ENCODE data around the gene NFATC3. TPM values are rescaled to one million over a fixed set of nuclear protein-coding genes. Genes with fewer than 3 reads are reported as not detected.

NFATC3 gene
- total and polyA plus RNA-seq, 7 donors = 4.8 to 52.2 (median 42.8) TPM

DNA sequence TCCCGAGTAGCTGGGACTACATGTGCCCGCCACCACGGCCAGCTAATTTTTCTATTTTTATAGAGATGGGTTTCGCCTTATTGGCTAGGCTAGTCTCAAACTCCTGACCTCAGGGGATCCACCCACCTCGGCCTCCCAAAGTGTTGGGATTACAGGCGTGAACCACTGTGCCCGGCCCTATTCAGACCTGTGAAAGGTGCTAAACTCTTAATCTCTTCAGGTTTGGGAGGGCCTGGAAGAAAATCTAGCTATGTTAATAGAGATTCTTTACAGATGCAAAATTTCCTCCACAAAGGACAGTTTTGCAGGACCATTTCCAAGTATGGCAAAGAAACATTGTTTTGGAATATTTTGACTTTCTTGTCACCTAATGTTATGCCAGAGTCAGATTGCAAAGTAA lies 156.9 kb downstream of the NFATC3 start:
- Histone ChIP-seq H3K27ac (no peak overlapping the region), H3K9me3 (no peaks in the 10 kb centered on the region), H3K4me3 (no peak overlapping the region), H3K4me1 (peaks cover 0 to 46% (median 39%) of the 10 kb centered on the region in 4 donors), H3K27me3 (no peaks in the 10 kb centered on the region), H3K36me3 (no peaks in the 10 kb centered on the region)
- no peak for DNase-seq
- 89 to 91% methylated on average over 7 of the region's 7 CpGs for WGBS, 2 donors
- intact Hi-C loops (cut with DNase I) = no loop called here
- TF ChIP-seq, protein P1, sequence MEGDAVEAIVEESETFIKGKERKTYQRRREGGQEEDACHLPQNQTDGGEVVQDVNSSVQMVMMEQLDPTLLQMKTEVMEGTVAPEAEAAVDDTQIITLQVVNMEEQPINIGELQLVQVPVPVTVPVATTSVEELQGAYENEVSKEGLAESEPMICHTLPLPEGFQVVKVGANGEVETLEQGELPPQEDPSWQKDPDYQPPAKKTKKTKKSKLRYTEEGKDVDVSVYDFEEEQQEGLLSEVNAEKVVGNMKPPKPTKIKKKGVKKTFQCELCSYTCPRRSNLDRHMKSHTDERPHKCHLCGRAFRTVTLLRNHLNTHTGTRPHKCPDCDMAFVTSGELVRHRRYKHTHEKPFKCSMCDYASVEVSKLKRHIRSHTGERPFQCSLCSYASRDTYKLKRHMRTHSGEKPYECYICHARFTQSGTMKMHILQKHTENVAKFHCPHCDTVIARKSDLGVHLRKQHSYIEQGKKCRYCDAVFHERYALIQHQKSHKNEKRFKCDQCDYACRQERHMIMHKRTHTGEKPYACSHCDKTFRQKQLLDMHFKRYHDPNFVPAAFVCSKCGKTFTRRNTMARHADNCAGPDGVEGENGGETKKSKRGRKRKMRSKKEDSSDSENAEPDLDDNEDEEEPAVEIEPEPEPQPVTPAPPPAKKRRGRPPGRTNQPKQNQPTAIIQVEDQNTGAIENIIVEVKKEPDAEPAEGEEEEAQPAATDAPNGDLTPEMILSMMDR (IDR thresholded peaks at IDR 0.05) = no peak
- TF ChIP-seq POLR2A (IDR thresholded peaks at IDR 0.05) = no peak
- no peak for TF ChIP-seq POLR2AphosphoS5 (IDR thresholded peaks at IDR 0.05)
- no peak for TF ChIP-seq EP300 (IDR thresholded peaks at IDR 0.05)

DNA sequence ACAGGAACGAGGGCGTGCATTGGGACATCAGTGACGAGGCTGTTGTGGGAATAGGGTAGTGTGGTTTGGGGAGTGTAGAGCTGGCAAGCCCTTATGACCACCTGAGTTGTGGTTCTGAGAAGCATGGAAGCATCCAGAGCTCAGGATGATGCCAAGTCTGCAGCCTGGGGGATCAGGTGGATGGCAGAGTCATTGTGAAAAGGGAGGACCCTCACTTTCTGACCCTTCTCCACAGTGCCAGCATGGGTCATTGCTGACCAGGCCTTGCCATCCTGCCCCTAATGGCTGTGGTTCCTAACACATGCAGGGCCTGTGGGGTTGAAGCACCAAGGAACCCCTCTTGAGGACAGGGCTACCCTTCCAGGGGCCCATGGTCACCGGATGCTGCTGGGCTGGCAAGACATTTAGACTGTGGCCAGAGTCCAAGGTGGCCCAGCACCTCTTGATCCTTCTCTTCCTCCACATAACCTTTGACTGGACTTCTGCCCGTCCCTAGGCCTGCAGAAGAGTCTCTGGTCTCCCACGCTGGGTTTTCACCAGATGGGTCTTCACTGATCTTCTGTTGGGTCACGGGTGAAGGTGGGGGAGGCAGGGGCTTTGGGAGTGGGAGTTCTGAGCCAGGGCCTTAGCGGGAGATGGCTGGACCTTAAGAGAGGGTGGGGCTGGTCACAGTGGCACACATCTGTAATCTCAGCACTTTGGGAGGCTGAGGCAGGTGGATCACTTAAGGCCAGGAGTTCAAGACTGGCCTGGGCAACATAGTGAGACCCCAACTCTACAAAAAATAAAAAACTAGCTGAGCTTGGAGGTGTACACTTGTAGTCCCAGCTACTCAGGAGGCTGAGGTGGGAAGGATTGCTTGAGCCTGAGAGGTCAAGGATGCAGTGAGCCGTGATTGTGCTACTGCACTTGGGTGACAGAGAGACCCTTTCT lies 158.0 kb downstream of the NFATC3 start:
- TF ChIP-seq, protein P1 (IDR thresholded peaks at IDR 0.05) = no peak
- no peak for TF ChIP-seq EP300 (IDR thresholded peaks at IDR 0.05)
- TF ChIP-seq POLR2AphosphoS5 (IDR thresholded peaks at IDR 0.05) = no peak
- TF ChIP-seq POLR2A (IDR thresholded peaks at IDR 0.05) = no peak
- DNase-seq = no peak
- Histone ChIP-seq H3K4me3 (no peak overlapping the region), H3K9me3 (no peaks in the 10 kb centered on the region), H3K27me3 (no peaks in the 10 kb centered on the region), H3K36me3 (no peaks in the 10 kb centered on the region), H3K4me1 (peaks cover 0 to 45% (median 42%) of the 10 kb centered on the region in 4 donors), H3K27ac (no peak overlapping the region)
- intact Hi-C loops (cut with DNase I) = no loop called here
- WGBS, 2 donors = 86 to 89% methylated on average over 9 of the region's 9 CpGs

DNA sequence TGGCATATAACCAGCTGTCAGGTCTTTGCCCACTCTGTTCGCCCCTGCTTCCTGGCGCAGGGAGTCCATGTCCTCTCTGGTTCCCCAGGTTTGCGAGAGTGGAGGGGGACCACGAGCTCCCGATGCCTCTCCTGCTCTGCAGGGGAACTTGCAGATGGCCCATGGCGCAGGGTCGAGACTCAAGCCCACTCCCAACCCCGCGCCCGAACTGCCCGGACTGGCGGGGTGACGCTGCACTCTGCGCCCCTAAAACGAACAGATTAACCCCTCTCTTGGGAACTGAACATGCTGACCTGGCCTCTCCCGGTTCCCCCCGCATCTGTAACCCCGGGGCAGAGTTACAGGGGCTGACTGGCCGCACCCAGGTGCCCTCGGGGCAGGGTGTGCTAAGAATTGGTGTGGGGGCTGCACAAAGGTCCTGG lies 159.3 kb downstream of the NFATC3 start:
- H3K27me3 ChIP-seq = no peaks in the 10 kb centered on the region
- peaks cover 0 to 41% (median 40%) of the 10 kb centered on the region in 4 donors for H3K4me1 ChIP-seq
- intact Hi-C loops (cut with DNase I) = no loop called here
- WGBS, 2 donors = 7 to 10% methylated on average over 20 of the region's 20 CpGs
- no peaks in the 10 kb centered on the region for H3K9me3 ChIP-seq
- H3K36me3 ChIP-seq = peaks cover 0 to 10% (median 0%) of the 10 kb centered on the region in 4 donors
- H3K27ac ChIP-seq = peak overlapping the region; percentile 60 to 76 (median 76)
- DNase-seq = no peak
- H3K4me3 ChIP-seq = peak overlapping the region; percentile 68 to 90 (median 80)
- TF ChIP-seq, protein P1 (IDR thresholded peaks at IDR 0.05) = no peak
- TF ChIP-seq POLR2A (IDR thresholded peaks at IDR 0.05) (no peak), POLR2AphosphoS5 (IDR thresholded peaks at IDR 0.05) (no peak), EP300 (IDR thresholded peaks at IDR 0.05) (no peak)

DNA sequence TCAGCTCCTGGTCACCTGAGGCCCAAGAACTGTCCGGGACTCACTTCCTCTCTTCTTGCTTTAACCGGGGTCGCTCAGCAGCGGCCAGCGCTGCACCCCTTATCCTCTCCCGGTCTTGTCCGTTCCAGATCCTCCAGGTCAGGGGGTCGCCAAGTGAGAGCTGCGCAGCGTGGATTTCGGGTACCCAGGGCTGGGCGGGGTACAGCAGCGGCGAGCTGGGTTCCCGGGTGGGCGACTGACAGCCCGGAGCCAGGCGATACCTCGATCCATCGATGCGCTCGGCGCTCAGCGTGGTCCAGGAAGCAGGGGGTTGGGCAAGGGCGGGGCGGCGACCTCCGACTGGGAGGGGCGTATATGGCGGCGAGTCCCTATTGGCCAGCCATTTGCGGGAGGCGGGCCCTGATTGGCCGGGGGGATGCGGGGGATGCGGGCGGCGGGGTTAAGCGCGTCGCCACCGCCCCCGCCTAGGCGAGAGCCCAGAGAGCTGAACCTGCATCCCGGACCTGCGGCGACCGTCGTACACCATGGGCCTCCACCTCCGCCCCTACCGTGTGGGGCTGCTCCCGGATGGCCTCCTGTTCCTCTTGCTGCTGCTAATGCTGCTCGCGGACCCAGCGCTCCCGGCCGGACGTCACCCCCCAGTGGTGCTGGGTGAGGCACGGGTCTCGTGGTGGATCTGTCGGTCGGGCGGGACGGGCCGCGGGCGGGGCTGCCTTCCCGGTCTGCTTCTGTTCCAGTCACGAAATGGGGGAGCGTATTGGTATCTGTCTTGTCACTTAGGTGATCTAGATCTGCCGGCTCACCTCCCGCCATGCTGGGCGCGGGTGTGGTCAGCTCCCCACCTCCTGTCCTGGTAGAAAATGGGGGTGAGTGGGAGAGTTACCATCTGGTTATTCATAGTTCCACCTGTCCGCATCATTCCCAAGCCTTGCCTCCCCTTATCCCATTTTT lies 160.0 kb downstream of the NFATC3 start, which contains the start of gene PLA2G15:
PLA2G15 (plus strand) TSS at position 471 of the 951 bp plus-strand sequence; CDS start at position 525, 54 bp downstream.
- WGBS, 2 donors = 1 to 2% methylated on average over 75 of the region's 75 CpGs
- peaks cover 0 to 17% (median 0%) of the 10 kb centered on the region in 4 donors for H3K36me3 ChIP-seq
- peaks cover 0 to 35% (median 33%) of the 10 kb centered on the region in 4 donors for H3K4me1 ChIP-seq
- intact Hi-C loops (cut with DNase I) = no loop called here
- H3K9me3 ChIP-seq = no peaks in the 10 kb centered on the region
- DNase-seq = peak; percentile 98
- TF ChIP-seq EP300 (IDR thresholded peaks at IDR 0.05) (no peak), POLR2A (IDR thresholded peaks at IDR 0.05) (peak; percentile 20 to 57), POLR2AphosphoS5 (IDR thresholded peaks at IDR 0.05) (peak; percentile 76 to 87 (median 78))
- TF ChIP-seq, protein P1 (IDR thresholded peaks at IDR 0.05) = no peak
- no peaks in the 10 kb centered on the region for H3K27me3 ChIP-seq
- H3K27ac ChIP-seq = peak within 1 kb of the TSS; percentile 71 to 76 (median 76)
- H3K4me3 ChIP-seq = peak within 1 kb of the TSS; percentile 68 to 90 (median 80)

All from sigmoid colon (tissue), 7 donors.